Activated CD4-positive, CD25-positive, alpha-beta regulatory T cell (primary cell): ENCODE data around the gene TFG.

Experiments
- DNase-seq, 4 experiments: peaks; one replicate each; lab custom pipeline; 2025; lab: John Stamatoyannopoulos, UW

TFG gene

GRCh38 chr3:100798012-100798411 is 88.7 kb downstream of the TFG start:
- DNase-seq, result no peak
